Suprapubic skin (tissue), 4 donors: Measurements from ENCODE around the gene COPZ1. TPM values are rescaled to one million over a fixed set of nuclear protein-coding genes. Genes with fewer than 3 reads are reported as not detected.
"Not testable (repeated sequence)": the region's sequence is repeated elsewhere in the genome, so short reads cannot be mapped to it uniquely, and the experiment has no call there.

Experiments
- DNase-seq, 2 donors: peaks; one replicate each; pipeline ENCODE4 v3.0.0-alpha.2; 2019; ENCODE audit warnings: low spot score in 2 of 2
- H3K27ac ChIP-seq: fragments of 200-600 bp; sonication (generic); one replicate; pipeline ENCODE4 v1.5.1; 2019
- H3K27me3 ChIP-seq: fragments of 200-600 bp; sonication (generic); one replicate; pipeline ENCODE4 v1.5.1; 2019
- H3K36me3 ChIP-seq: fragments of 200-600 bp; sonication (generic); one replicate; pipeline ENCODE4 v1.5.1; 2019
- H3K4me1 ChIP-seq: fragments of 200-600 bp; sonication (generic); one replicate; pipeline ENCODE4 v1.5.1; 2019
- H3K4me3 ChIP-seq: fragments of 200-600 bp; sonication (generic); one replicate; pipeline ENCODE4 v1.5.1; 2019; ENCODE audit warnings: mild to moderate bottlenecking
- H3K9me3 ChIP-seq: fragments of 200-600 bp; sonication (generic); one replicate; pipeline ENCODE4 v1.5.1; 2019
- EP300 ChIP-seq: sonication (generic); formaldehyde crosslinking; IDR thresholded peaks from one replicate; pipeline ENCODE4 v1.6.1; 2017; ENCODE audit warnings: antibody characterized with exemption
- POLR2A ChIP-seq, 2 donors: fragments of 450-650 bp; IDR thresholded peaks; one replicate each; pipeline ENCODE4 v1.6.1; 2017; ENCODE audit warnings: antibody characterized with exemption in 2 of 2, mild to moderate bottlenecking in 2 of 2, moderate library complexity in 2 of 2
- POLR2AphosphoS5 ChIP-seq, 3 donors: sonication (generic); formaldehyde crosslinking; IDR thresholded peaks; one replicate each; pipeline ENCODE4 v1.6.1; 2017; ENCODE audit warnings: antibody characterized with exemption in 3 of 3
- WGBS: methylation state at CpG from one replicate; pipeline ENCODE4 v1.1.5; 2018; 5-methylcytosine and 5-hydroxymethylcytosine counted together
- total RNA-seq, 4 donors: library from RNA; depleted of rRNA; stranded (reverse); fragments of >200 nt; gene quantifications; one replicate each; pipeline ENCODE4 v1.1.0, GENCODE V29; 2016
- TF ChIP-seq, protein P1 (sequence below), 2 donors: fragments of 200-600 bp in 1 of 2; fragments of 450-650 bp in 1 of 2; sonication (generic) in 1 of 2; IDR thresholded peaks; one replicate each; pipeline ENCODE4 v1.5.1; 2016 to 2019; ENCODE audit warnings: antibody characterized with exemption in 2 of 2, mild to moderate bottlenecking in 1 of 2, moderate library complexity in 1 of 2

Gene COPZ1
- total RNA-seq, 4 donors from 2014 or later = 70.9 to 89.0 (median 77.6) TPM

DNA sequence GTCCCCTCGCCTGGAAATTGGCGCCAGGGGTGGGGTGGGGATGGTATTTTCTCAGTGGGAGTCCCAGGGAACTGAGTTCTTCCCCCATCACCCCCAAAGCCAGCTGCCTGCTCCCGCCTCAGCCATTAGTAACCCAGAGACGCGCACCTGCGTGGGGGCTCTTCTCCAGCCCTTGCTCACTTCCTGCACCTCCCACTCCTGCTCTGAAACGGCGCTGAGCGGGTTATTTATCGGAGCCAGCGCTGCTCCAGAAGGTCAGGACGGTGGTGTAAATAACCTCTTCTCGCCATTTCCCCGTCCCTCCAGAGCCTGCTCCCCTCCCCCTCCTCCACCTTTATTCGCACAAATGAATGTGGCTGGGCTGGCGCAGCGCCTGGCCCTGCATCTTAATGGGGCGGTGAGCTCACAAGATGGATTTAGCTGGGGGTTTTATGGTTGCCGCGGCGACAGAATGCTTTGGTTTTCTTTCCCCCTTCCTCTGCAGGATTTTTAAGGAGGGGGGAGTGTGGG is 27.1 kb downstream of the COPZ1 start:
- peaks cover 35% of the 10 kb centered on the region for H3K4me1 ChIP-seq

DNA sequence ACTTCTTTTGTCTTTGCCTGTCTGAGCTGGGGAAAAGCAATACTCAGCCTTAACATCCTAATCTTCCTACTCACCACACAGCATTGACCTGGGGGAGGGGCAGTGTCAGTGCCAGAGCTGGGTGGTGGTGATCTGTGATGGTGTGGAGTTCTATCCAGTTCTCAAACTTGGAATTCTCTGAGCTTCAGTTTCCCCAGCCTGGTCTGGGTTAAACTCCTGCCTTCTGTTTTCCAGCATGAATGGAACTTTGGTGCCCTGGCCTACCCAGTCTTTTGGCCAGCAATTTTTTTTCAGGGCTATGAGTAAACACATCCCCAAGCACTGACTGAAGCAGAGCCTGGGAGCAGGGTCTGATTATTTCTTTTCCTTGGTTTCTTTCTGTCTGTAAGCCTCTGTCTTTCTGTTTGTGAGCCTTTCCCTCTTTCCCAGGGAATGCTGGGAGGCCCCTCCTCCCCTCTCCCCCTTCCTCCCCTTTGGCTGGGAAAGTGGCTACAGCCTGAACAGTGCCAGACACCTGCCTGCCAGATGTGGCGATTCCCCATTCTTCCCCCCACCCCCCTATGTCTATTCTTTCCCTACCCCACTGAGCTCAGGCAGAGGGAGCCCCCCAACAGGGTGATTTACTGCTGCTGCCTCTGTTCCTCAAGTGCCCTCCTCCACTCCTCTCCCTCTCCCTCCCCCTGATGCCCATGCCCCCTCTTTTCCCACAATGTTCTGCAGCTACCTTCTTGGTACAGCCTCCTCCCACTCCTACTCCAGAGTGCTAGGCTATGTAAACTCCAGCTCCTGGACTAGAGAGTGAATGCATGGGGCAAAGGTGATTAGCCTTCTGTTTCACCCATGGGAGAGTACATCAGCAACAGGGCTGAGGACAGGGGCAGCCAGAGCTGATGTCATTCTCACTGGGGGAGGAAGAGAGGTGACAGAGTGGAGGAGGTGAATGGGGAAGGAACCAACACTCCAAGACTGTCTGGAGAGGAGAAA is 28.3 kb downstream of the COPZ1 start:
- no peak overlapping the region for H3K4me3 ChIP-seq
- TF ChIP-seq POLR2AphosphoS5 (IDR thresholded peaks at IDR 0.05) (no peak), EP300 (no peak), POLR2A (IDR thresholded peaks at IDR 0.05) (no peak)
- TF ChIP-seq, protein P1, sequence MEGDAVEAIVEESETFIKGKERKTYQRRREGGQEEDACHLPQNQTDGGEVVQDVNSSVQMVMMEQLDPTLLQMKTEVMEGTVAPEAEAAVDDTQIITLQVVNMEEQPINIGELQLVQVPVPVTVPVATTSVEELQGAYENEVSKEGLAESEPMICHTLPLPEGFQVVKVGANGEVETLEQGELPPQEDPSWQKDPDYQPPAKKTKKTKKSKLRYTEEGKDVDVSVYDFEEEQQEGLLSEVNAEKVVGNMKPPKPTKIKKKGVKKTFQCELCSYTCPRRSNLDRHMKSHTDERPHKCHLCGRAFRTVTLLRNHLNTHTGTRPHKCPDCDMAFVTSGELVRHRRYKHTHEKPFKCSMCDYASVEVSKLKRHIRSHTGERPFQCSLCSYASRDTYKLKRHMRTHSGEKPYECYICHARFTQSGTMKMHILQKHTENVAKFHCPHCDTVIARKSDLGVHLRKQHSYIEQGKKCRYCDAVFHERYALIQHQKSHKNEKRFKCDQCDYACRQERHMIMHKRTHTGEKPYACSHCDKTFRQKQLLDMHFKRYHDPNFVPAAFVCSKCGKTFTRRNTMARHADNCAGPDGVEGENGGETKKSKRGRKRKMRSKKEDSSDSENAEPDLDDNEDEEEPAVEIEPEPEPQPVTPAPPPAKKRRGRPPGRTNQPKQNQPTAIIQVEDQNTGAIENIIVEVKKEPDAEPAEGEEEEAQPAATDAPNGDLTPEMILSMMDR (IDR thresholded peaks at IDR 0.05) = no peak
- peaks cover 46% of the 10 kb centered on the region for H3K4me1 ChIP-seq
- peaks cover 39% of the 10 kb centered on the region for H3K36me3 ChIP-seq
- 13% methylated on average over 1 of the region's 1 CpG for WGBS
- no peaks in the 10 kb centered on the region for H3K9me3 ChIP-seq
- H3K27me3 ChIP-seq = no peaks in the 10 kb centered on the region
- peak overlapping the region; percentile 3 for H3K27ac ChIP-seq
- no peak for DNase-seq

More for the DNA sequence above, 27.1 kb downstream of the COPZ1 start:
- H3K4me3 ChIP-seq = no peak overlapping the region
- H3K36me3 ChIP-seq = peaks cover 50% of the 10 kb centered on the region
- TF ChIP-seq, protein P1 (IDR thresholded peaks at IDR 0.05) = no peak
- TF ChIP-seq POLR2AphosphoS5 (IDR thresholded peaks at IDR 0.05) = no peak
- no peak for TF ChIP-seq EP300
- no peak for TF ChIP-seq POLR2A (IDR thresholded peaks at IDR 0.05)
- H3K9me3 ChIP-seq = no peaks in the 10 kb centered on the region
- no peak for DNase-seq
- 38% methylated on average over 21 of the region's 21 CpGs for whole genome bisulfite sequencing
- peak overlapping the region; percentile 3 for H3K27ac ChIP-seq
- no peaks in the 10 kb centered on the region for H3K27me3 ChIP-seq

DNA sequence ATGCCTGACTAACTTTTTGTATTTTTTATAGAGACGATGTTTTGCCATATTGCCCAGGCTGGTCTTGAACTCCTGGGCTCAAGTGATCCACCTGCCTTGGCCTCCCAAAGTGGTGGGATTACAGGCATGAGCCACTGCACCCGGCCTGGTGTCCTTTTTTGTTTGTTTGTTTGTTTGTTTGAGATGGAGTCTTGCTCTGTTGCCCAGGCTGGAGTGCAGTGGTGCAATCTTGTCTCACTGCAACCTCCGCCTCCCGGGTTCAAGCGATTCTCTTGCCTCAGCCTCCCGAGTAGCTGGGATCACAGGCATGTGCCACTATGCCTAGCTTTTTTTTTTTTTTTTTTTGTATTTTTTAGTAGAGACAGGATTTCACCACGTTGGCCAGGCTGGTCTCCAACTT is 29.3 kb downstream of the COPZ1 start:
- 81% methylated on average over 7 of the region's 7 CpGs for WGBS
- not testable (repeated sequence) for H3K4me3 ChIP-seq, H3K27ac ChIP-seq, H3K27me3 ChIP-seq, DNase-seq, H3K9me3 ChIP-seq
- peaks cover 51% of the 10 kb centered on the region for H3K4me1 ChIP-seq
- peaks cover 28% of the 10 kb centered on the region for H3K36me3 ChIP-seq

DNA sequence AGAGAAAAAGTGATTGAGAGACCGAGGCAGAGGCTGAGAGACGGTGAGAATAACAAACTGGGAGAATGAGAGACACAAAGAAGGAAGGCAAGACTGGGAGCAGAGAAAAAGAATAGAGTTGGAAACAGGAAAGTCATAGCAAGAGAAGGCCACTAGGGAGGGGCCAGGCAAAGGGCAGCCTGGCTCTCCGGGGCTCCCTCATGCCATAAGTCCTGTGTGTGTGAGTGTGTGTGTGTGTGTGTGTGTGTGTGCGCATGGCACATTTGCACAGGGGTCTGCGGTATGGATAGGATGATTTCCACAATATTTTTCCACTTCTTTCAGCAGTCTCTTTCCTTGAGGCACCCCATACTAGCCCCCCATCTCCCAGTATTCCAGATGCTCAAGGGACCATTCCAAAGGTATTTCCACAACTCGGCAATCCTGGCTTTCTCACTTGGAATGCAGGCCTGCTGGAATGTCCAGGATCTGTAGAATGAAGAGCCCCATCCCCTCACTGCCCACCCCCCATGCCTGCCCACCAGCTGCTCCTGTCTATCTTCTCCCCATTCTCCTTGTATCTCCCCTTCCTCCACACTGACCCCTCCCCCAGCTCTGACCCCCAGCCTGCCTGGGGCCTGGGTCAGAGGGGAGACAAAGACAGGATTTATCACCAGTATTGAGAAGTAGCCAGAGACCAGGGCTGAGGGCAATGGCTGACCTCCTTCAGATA is 30.3 kb downstream of the COPZ1 start:
- TF ChIP-seq, protein P1 (IDR thresholded peaks at IDR 0.05) = no peak
- no peak for TF ChIP-seq POLR2A (IDR thresholded peaks at IDR 0.05)
- no peak for TF ChIP-seq EP300
- TF ChIP-seq POLR2AphosphoS5 (IDR thresholded peaks at IDR 0.05) = no peak
- Histone ChIP-seq H3K27me3 (no peaks in the 10 kb centered on the region), H3K4me3 (no peak overlapping the region), H3K36me3 (peaks cover 18% of the 10 kb centered on the region), H3K4me1 (peaks cover 56% of the 10 kb centered on the region), H3K27ac (peak overlapping the region; percentile 27), H3K9me3 (no peaks in the 10 kb centered on the region)
- no peak for DNase-seq
- WGBS = 83% methylated on average over 6 of the region's 6 CpGs

DNA sequence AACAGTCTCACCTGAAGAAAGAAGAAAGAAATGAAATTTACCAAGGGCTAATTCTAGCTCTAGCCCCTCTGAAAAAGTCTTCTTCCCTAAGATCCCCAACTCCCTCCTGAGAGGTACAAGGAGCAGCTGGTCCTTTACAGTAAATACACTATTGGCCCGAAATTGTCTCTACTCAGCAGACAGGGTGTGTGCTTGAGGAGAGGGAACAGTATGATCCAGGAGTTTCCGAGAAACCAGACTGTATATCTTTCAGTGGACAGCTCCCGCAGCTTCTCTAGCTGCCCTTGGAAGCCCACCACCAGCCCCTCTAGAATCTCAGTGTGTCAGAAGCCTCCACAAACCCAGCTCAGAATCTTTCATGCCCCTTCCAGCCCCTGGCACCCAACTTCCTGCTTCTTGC is 31.3 kb downstream of the COPZ1 start:
- H3K27me3 ChIP-seq = no peaks in the 10 kb centered on the region
- peaks cover 9% of the 10 kb centered on the region for H3K36me3 ChIP-seq
- 66% methylated on average over 3 of the region's 3 CpGs for WGBS
- no peak overlapping the region for H3K4me3 ChIP-seq
- peak overlapping the region; percentile 27 for H3K27ac ChIP-seq
- TF ChIP-seq POLR2A (IDR thresholded peaks at IDR 0.05) (no peak), POLR2AphosphoS5 (IDR thresholded peaks at IDR 0.05) (no peak), EP300 (no peak)
- TF ChIP-seq, protein P1 (IDR thresholded peaks at IDR 0.05) = no peak
- no peaks in the 10 kb centered on the region for H3K9me3 ChIP-seq
- peaks cover 56% of the 10 kb centered on the region for H3K4me1 ChIP-seq
- DNase-seq = no peak
